Neural crest cell (in vitro differentiated cells): ENCODE data around the gene ANKRD66. TPM values are rescaled to one million over a fixed set of nuclear protein-coding genes. Genes with fewer than 3 reads are reported as not detected.

Experiments
- DNase-seq: peaks from one replicate; pipeline ENCODE4 v3.0.0; 2021; ENCODE audit warnings: low read depth, mixed read lengths, low spot score
- H3K27ac Mint-ChIP-seq: one replicate; pipeline ENCODE4 v1.8.0; 2021; ENCODE audit warnings: mild to moderate bottlenecking, mixed read lengths; ENCODE audit not compliant: unreplicated experiment
- H3K27me3 Mint-ChIP-seq: 2 replicates; pipeline ENCODE4 v1.8.0; 2021; ENCODE audit warnings: low read depth, mild to moderate bottlenecking, mixed read lengths
- H3K36me3 Mint-ChIP-seq: 2 replicates; pipeline ENCODE4 v1.8.0; 2021; ENCODE audit warnings: low read depth, mild to moderate bottlenecking, mixed read lengths
- H3K4me1 Mint-ChIP-seq: 2 replicates; pipeline ENCODE4 v1.8.0; 2021; ENCODE audit warnings: mixed read lengths
- H3K4me3 Mint-ChIP-seq: one replicate; pipeline ENCODE4 v1.8.0; 2021; ENCODE audit warnings: mild to moderate bottlenecking, mixed read lengths
- H3K9me3 Mint-ChIP-seq: 2 replicates; pipeline ENCODE4 v1.8.0; 2021; ENCODE audit warnings: mixed read lengths
- total RNA-seq: library from RNA; stranded (reverse); gene quantifications from 2 replicates; pipeline ENCODE4 v1.2.1, GENCODE V29; 2021
- TF ChIP-seq, protein P1 (sequence below): fragments of 200-600 bp; sonication (generic); conservative IDR thresholded peaks from 2 replicates; pipeline ENCODE4 v1.5.0; 2021; ENCODE audit warnings: antibody characterized with exemption, mild to moderate bottlenecking

ANKRD66 gene
- total RNA-seq, 1 donor from 2014 or later, result not detected

DNA sequence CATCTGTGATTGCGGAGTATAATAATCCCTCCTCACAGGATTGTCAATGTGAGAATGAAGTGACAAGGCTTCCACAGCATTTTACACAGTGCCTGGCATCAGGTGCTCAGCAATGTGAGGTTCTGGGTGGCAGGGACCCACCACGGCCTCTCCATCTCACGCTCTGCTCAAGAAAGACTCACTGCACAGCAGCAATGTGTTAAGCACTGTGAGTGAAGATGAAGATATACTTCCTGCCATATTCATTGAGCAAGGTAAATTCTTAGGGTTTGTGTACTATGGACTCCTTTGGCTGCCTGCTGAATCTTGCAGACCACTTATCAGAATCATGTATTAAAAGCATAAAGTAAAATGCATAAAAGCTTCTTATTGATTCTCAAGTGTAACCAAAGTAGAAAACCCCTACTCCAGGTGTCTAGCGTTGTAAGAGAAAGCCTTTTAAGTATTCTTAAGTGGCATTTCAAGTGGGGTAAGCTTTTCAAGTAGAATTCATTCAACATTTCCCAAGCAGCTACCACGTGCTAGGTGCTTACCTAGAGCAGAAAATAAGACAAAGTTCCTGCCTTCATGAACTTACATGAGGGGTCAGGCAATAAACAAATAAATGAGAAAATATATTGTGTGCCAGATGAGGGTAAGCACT lies 29.5 kb downstream of the ANKRD66 start:
- no peaks in the 10 kb centered on the region for H3K9me3 Mint-ChIP-seq
- H3K27ac Mint-ChIP-seq, result no peak overlapping the region
- DNase-seq, result no peak
- H3K4me1 Mint-ChIP-seq, result no peaks in the 10 kb centered on the region
- H3K27me3 Mint-ChIP-seq, result peaks cover 3% of the 10 kb centered on the region
- H3K36me3 Mint-ChIP-seq, result no peaks in the 10 kb centered on the region
- no peak overlapping the region for H3K4me3 Mint-ChIP-seq
- TF ChIP-seq, protein P1, sequence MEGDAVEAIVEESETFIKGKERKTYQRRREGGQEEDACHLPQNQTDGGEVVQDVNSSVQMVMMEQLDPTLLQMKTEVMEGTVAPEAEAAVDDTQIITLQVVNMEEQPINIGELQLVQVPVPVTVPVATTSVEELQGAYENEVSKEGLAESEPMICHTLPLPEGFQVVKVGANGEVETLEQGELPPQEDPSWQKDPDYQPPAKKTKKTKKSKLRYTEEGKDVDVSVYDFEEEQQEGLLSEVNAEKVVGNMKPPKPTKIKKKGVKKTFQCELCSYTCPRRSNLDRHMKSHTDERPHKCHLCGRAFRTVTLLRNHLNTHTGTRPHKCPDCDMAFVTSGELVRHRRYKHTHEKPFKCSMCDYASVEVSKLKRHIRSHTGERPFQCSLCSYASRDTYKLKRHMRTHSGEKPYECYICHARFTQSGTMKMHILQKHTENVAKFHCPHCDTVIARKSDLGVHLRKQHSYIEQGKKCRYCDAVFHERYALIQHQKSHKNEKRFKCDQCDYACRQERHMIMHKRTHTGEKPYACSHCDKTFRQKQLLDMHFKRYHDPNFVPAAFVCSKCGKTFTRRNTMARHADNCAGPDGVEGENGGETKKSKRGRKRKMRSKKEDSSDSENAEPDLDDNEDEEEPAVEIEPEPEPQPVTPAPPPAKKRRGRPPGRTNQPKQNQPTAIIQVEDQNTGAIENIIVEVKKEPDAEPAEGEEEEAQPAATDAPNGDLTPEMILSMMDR, result no peak

DNA sequence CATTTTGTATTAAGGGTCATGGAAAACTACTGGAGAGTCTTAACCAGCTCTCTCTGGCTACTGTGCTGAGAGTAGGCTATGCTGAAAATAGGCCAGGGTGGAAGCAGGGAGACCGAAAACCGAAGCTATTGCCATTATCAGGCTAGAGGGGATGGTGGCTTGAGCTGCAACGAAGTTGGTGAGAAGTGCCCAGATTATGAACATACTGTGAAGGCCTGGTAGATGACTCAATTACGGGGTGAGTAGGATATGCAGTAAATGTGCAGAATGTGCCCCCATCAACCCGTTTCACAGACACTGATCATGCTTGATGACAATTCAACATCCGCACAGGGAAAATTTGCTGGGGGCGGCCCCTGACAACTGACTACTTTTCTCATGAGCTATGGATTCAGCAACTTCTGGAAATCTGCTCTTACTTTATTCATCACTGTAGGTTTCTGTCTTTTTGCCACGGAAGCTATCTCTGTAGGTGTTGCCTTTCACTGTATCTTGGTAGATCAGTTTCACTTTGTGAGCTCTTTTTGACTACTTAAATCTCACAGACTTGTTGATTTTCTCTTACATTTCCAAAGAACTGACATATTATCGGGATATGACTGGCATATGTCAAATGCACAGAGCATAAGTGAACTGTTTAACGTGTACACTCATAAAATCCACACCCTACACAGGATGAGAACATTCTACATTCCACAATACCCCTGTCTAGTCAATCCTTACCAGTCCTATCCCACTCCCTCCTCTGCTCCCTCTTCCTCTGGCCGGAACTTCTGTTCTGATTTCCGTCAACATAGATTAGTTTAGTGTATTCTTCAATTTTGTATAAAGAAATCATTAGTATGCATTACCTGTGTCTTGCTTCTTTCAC lies 31.0 kb downstream of the ANKRD66 start:
- H3K4me3 Mint-ChIP-seq, result no peak overlapping the region
- no peak overlapping the region for H3K27ac Mint-ChIP-seq
- TF ChIP-seq, protein P1, result no peak
- no peak for DNase-seq
- no peaks in the 10 kb centered on the region for H3K4me1 Mint-ChIP-seq
- H3K9me3 Mint-ChIP-seq, result no peaks in the 10 kb centered on the region
- peaks cover 3% of the 10 kb centered on the region for H3K27me3 Mint-ChIP-seq
- no peaks in the 10 kb centered on the region for H3K36me3 Mint-ChIP-seq

DNA sequence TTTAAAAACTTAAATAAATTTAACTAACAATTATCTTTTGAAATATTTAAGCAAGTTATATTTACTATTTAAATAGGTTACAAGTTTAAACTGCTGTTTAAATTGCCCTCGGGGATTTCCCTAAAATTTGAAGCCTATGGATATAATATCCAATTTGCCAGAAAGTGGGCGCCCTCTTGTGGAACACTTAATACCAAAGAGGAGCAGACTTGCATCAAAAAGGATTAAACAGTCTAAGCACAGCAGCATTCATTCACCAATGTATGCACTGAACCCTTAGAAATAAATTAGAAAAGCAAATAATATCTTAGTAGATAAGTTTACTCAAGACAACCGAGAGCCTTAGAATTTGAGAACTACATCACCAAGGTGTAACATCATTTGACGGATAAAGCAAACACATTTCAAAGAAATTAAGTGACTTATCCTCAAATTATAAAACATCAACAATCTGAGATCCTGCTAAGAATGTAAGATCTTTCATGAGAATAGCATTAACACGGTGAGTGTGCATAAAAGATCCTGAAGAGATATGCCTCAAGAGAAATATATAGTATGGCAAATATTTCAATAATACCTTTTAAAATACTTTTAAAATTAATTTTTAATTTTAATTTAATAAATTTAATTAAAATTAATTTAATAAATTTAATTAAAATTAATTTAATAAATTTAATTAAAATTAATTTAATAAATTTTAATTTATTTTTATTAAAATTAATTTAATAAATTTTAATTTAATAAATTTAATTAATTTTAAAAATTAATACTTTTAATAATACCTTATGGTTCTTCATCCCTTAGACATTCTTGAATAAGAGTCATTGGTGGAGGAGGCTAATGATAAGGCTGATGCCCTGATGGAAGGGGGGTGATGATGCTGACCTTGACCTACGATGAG lies 35.0 kb downstream of the ANKRD66 start:
- Mint-ChIP-seq H3K9me3 (no peaks in the 10 kb centered on the region), H3K36me3 (no peaks in the 10 kb centered on the region), H3K27me3 (peaks cover 3% of the 10 kb centered on the region), H3K27ac (no peak overlapping the region), H3K4me1 (no peaks in the 10 kb centered on the region), H3K4me3 (no peak overlapping the region)
- DNase-seq, result peak; percentile 50
- TF ChIP-seq, protein P1, result peak; percentile 90

DNA sequence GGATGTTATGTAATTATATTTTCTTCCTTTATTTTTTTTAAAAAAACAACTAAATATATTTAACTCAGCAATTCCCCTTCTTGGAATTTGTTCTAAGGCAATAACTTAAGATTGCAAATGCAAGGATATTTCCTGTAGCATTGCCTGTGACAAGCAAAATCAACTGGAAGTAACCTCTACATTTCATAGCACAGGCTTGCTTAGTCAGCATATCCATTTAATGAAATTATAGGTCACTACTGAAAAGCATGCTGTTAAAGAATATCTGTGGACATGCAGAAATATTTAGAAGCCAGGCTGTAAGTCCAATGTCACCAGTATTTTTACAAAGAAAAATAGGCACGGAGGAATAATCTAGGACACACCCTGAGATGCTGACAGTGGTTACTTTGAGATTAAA lies 37.8 kb downstream of the ANKRD66 start:
- TF ChIP-seq, protein P1, result no peak
- Mint-ChIP-seq H3K36me3 (no peaks in the 10 kb centered on the region), H3K27ac (no peak overlapping the region)

DNA sequence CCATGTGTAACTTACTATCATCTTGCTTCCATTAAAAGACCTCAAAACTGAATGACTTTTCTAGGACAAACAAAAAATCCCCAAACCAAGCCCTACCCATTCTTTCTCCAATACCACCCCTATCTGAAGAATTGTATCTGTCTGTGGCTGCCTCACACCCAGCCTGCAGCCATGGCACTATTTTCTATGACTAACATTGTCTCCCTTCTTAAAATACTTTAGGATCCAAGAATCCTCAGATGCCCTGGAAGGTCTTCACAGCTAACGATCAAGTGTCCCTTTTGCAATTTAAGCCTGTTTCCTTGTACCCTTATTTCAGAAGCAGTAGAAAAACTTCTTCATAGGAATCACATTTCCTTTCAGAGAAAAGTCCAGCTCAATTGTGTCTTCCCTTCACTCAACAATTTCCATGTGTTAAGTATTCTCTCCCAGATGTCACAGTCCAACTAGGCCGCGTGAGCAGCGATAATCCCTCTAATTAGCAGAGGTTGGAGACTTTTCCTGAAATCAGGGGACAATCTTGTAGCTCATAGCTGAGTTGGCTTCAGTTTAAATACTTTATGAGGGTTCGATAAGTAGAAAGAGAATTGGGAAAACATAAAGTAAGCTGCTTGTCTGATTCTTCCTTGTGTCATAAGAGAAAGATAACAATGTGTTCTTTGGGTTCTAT lies 41.3 kb downstream of the ANKRD66 start:
- Mint-ChIP-seq H3K27ac (no peak overlapping the region), H3K4me3 (no peak overlapping the region), H3K4me1 (no peaks in the 10 kb centered on the region), H3K27me3 (no peaks in the 10 kb centered on the region), H3K36me3 (no peaks in the 10 kb centered on the region), H3K9me3 (no peaks in the 10 kb centered on the region)
- no peak for DNase-seq
- TF ChIP-seq, protein P1, result no peak

More for the DNA sequence above, 37.8 kb downstream of the ANKRD66 start:
- H3K4me3 Mint-ChIP-seq, result no peak overlapping the region
- peaks cover 3% of the 10 kb centered on the region for H3K27me3 Mint-ChIP-seq
- no peaks in the 10 kb centered on the region for H3K9me3 Mint-ChIP-seq
- no peak for DNase-seq
- no peaks in the 10 kb centered on the region for H3K4me1 Mint-ChIP-seq
